ENCODE results near the gene LEO1.
A peak's percentile ranks its signal among the peaks of the same experiment; 100 is the strongest.

DNA sequence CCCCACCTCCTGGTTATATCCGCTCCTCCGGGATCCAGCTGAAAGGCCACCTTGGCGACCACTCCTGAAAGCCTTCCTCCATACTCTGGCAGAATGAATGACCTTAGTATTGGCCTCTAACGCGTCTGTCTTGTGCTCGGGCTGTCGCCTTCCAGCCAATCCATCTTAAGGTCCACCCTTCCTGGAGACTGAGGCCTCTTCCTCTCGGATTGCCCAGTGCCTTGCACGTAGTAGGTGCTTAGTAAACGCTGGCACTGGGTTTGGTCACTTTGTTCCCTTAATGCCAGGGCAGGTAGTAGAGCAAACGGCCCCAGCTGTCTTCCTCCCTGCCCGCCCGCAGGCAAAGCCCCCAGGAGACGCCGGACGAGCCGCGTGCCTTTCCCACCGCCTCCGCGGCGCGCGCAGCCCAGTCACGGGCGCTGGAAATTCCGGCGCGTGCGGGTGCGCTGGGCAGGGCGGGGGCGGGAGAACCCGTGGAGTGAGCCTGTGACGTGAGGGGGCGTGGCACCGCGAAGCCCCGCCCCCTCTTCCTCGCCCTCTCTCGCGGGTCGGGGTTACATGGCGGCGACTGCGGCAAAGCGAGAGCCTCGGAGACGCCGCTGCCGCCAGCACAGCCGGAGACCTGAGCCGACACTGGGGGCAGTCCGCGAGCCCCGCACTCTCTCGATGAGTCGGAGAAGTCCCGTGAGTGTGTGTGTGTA lies 47.3 kb upstream of the LEO1 start, which contains the start of gene MAPK6:
- TF ChIP-seq, protein P1, sequence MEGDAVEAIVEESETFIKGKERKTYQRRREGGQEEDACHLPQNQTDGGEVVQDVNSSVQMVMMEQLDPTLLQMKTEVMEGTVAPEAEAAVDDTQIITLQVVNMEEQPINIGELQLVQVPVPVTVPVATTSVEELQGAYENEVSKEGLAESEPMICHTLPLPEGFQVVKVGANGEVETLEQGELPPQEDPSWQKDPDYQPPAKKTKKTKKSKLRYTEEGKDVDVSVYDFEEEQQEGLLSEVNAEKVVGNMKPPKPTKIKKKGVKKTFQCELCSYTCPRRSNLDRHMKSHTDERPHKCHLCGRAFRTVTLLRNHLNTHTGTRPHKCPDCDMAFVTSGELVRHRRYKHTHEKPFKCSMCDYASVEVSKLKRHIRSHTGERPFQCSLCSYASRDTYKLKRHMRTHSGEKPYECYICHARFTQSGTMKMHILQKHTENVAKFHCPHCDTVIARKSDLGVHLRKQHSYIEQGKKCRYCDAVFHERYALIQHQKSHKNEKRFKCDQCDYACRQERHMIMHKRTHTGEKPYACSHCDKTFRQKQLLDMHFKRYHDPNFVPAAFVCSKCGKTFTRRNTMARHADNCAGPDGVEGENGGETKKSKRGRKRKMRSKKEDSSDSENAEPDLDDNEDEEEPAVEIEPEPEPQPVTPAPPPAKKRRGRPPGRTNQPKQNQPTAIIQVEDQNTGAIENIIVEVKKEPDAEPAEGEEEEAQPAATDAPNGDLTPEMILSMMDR (IDR thresholded peaks at IDR 0.05): no peak
- TF ChIP-seq POLR2A (IDR thresholded peaks at IDR 0.05): peak; percentile 32 to 83

Data from heart left ventricle (tissue), 13 donors.